HG03571 (cell line): Measurements from ENCODE around the gene RING1.

ENCODE experiments used
- ATAC-seq: cut with Tn5 transposase; IDR thresholded peaks from one replicate; pipeline ENCODE4 v1.9.1; 2021; ENCODE audit not compliant: unreplicated experiment

RING1 gene

DNA sequence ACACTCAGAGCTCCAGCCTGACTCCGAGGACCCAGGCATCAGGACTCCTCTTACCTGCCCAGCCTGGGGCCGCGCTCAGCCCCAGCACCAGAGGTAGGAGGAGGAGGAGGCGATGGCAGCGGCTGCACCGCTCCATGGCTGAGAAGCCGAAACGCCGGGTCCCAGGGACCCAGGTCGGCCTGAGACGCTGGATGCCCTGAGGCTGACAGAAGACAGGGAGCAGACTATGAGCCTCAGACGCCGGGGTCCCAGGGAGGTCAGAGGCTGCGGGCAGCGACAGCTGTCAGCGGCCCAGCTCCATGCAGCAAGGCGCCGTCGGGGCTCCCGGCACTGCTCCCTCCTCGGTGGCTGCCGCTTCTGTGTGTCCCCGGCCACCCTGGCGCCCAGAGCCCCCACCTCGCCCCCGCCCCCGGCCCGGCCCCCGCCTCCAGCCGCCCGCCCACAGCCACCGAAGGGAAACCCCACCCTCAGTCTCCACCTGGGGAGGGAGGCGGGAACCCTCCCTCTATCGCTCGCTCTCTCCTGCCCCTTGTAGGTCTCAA lies 16.1 kb upstream of the RING1 start, which contains the start of gene COL11A2:
TSS of gene COL11A2 (minus strand) at position 363 of the 542 bp plus-strand sequence. CDS start at position 136, 227 bp downstream.
- ATAC-seq: no peak

DNA sequence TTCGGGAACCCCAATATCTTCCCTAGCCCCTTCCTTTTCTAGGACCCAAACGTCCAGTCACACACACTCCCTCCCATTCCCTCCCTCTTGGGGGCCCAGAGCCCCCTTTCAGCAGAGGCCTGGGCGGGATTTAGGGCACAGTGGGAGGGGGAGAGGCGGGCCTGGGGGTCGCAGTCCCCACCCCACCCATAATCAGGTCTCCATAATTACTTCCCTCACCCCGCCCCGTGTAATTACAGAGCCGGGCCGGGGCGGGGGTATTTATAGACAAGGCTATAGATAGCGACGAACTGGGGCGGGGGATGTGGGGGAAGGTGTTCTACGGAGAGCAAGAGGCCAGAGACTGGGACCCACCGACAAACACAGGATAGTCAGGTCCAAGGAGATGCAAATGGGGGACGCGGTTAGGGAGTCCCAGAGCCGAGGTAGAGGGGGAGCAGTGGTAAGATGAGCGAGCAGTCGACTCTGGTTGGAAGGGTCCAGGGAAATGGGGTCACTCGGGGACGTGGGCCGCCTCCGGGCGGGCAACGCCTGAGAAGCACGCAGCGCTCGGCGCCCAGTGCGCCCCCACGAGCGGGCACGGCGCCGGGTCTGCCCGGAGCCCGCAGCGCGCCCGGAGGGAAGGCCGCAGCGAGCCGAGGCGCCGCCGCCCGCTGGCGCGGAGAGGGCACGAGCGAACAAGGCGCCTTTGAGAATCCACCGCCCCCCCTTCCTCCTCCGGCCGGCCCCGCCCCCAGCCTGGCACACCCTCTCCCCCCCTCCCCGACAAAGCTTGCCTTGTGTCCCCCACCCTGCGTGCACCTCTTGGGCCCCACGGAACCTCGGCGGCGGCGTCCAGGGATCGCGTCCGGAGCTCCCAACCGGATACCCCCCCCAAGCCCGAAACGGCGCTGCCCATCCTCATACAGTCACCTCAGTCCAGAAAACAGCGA lies 15.4 kb upstream of the RING1 start:
- no peak for ATAC-seq

DNA sequence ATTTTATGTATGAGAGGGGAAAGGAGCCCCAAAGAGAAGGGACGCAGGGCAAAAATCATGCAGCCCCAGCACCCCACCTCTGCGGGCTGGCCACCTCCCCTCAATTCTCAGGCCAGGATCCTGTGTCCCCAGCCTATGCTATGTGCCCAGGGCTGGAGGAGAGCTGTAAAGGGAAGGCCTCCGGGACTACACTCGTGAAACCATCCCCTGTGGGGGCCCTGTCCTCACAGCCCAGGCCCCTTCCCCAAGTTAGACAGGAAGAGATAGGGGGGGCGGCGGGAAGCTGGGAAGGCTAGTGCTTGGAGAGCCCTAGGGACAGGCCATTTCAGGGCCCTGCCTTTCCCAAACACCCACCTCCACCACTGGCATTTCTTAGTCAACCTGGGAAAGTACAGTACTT lies 14.7 kb upstream of the RING1 start:
- no peak for ATAC-seq

DNA sequence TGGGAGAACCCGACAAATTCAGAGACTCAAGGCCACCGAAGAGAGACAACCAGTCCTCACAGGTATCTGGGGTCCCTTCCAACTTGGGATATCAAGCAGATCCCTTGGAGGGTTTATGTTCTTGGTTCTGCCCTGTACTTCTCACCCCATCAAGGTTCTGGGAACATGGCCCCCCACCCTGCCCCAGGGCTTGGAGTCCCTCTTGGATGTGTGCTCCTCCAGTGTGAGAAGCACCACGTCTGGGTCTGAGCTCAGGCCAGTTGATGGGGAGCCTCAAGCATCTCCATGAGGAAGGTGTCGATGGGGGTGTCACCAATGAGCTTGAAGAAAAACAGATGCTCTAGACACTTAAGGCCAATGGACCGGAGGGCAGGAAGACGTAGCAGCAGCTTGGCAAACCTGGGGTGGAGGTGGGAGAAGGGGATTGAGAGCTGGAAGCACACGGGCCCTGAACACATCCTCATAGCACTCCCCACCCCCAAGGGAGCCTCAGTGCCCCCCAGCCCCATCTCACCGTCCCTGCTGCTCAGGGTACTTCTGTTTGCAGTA lies 13.8 kb upstream of the RING1 start:
- no peak for ATAC-seq

DNA sequence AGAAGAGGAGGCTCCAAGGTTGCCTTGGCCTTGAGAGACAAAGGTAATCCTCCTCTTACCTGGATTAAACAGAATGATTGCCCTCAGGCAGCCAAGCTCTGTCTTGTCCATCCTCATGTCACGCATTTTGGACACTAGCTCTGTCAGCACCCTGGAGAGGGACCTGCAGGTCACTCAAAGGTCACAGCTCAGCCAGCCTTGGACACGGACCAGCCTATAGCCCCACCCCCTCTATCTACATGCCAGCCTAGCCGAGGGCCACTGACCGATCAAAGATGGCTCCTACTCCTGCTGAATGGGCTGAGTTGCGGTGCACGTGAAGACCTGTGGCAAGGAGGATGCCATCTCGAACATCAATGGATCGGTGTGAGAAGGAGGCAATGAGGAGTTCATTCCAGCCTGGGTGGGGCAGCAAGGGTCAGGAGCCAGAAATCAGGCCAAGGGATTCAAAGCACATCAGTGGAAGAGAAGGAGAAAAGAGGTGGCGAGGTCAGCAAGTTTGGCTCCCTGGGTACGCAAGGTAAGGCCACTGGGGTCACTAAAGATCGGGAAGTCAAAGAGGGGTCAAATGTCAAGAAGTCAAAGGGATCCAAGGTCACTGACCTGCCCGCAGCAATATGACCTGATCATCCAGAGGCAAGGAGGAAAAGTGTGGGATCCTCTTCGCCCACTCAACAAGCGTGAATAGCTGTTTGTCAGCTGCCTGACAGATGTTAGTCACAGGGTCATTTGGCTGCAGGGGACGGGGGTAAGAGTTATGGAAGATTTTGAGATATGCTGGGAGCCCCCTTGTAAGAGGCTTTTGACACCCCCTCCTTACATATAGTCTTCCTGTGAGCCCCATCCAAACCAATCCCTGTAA lies 12.8 kb upstream of the RING1 start:
- ATAC-seq: no peak

DNA sequence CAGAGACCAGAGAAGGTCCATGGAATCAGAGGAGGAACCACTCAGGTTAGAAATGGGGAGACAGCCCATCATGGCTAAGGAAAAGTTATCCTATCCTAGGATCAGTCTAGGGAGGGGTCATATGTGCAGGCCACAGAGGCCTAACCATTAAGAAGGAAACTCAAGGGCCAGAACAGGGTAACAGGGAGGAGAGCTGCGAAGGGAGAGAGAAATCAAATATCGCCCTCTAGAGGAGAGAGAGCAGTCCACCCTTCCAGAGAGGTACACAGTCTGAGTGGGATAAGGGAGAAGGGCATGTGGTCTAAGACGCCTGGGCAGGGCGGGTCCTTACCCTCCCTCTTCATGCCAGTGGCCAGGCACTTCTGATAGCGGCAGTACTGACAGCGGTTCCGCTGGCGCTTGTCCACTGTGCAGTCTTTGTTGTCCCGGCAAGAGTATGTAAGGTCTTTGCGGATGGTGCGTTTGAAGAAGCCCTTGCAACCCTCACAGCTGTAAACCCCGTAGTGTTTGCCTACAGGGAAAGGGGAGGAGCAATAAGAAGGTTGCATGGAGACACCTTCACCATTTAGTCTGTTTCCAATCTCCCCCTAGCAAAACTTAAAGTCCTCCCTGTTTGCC lies 10.8 kb upstream of the RING1 start:
- ATAC-seq: no peak

DNA sequence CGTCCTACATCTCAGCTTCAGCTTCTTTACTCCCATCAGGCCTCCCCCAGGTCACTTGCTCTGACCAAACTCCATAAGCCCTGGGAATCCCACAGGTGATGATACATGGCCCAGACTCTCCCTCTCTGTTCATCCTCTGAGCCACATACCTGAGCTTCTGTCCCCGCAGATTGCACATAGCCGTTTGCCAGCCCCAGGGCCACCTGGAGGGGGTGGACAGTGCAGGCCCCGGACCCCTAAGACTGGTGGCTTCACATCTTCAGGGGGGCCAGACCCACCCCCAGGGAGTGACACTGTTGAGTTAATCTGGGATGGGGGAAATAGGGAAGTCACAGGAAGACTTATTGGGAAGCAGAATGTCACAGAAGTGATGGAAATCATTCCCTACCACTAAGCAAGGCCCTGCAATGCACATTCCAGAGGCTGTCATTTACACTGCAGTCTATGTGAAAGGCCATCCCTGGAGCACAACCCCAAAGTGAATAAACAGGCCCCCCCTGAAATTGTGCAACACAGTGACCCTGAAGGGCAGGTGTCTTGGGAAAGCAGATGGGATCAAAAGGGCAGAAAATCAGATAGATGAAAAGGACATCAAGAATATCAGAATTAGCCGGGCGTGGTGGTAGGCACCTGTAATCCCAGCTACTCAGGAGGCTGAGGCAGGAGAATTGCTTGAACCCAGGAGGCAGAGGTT lies 10.0 kb upstream of the RING1 start:
- no peak for ATAC-seq

DNA sequence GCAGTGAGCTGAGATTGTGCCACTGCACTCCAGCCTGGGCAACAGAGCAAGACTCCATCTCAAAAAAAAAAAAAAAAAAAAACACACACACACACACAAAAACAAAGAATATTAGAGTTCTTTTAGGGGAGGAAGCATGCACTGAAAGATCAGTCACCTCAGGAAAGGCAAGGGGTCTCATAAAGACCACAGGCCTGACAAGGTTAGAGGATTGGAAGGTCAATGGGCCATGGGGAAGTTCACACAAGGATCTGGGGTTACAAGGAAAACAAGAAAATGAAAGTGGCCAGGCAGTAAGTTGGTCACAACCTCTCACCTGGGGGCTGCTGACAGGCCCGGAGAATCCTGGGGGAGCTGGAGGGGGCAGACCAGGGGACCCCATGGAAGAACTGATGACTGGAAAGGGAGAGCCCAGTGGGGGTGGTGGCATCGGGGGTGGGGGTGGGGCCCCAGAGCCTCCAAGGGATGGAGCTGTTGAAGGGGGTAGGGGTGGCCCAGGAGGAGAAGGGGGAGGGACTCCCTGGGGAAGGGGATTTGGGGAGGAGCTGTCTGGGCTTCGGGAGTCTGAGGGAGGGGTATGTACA lies 9.4 kb upstream of the RING1 start:
- no peak for ATAC-seq

DNA sequence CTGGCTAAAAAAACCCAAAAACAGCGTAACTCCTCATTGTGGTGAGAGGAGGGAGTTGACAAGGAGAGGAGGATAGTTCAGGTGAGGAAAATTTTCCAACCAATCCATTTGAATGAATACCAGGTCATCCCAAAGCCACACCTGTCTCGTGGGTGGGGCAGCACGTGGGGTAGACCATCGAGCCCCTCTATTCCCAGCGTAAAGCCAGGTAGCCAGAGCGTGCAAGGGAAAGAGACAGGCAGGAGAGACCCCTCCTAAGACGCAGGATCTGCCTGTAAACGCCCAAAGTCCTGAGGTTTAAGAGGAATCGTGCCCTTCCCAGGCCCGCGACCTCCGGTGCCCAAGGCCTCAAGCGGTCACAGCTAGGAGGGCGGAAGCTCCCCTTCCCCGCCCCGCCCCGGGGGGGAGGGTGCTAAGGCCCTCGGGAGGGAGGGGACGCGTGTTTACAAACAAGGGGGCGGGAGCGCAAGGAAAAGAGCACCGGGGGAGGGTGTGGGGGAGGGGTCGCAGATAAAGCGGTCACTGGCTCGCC lies 8.5 kb upstream of the RING1 start:
- peak; percentile 19 for ATAC-seq

DNA sequence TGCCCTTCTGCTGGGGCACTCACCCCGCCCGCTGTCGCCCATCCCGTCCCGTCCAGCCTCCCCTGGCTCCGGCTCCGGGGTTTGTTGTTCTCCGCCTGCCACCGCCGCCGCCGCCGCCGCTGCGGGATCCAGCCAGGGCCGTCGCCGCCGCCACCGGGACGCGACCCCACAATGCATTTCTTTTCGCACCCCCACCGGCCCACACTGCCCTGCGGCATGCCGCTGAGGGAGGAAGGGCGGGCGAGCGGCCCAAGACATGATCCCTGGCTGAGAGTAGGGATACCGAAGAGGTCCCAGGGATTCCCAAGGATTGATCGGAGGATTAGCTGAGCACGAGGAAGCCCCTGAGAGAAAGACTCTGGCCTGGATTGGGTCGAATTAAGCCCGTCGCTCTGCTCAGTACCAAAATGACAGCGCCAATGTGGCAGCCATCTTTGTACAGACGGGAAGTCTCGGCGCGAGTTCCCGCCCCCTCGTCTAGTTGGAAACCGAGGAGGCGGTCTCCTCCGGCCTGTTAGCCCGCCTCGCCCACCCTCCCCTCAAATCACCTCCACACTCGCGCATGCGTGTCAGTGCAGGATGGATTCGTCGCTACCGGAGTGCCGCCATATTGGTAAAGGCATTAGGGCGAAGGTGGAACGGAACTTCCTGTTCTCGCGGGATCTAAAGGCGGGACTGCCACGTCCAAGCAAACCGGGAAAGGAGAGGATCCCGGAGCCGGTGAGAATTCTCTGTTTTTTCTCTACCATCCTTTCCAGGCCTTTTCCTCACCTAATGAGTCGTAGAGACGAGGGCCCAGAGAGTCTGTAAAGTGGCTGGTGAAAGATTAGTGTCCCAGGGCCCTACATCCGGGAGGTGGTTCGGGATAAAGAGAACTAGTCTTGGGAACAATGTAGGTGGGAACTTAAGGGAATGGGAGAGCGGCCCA lies 7.8 kb upstream of the RING1 start, which contains the start of the genes RXRB and SLC39A7:
TSS of gene RXRB (minus strand) at position 447 of the 928 bp plus-strand sequence. CDS start at position 258, 189 bp downstream.
TSS of gene SLC39A7 (plus strand) at position 649 of the 928 bp plus-strand sequence. CDS start 379 bp downstream, outside the sequence.
- peak; percentile 47 for ATAC-seq

DNA sequence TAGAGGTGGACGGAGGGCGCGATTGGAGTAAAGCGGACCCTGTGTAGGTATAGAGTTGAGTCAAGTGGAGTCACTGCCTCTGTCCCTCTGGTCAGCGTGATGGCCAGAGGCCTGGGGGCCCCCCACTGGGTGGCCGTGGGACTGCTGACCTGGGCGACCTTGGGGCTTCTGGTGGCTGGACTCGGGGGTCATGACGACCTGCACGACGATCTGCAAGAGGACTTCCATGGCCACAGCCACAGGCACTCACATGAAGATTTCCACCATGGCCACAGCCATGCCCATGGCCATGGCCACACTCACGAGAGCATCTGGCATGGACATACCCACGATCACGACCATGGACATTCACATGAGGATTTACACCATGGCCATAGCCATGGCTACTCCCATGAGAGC lies 7.2 kb upstream of the RING1 start:
- ATAC-seq: no peak

DNA sequence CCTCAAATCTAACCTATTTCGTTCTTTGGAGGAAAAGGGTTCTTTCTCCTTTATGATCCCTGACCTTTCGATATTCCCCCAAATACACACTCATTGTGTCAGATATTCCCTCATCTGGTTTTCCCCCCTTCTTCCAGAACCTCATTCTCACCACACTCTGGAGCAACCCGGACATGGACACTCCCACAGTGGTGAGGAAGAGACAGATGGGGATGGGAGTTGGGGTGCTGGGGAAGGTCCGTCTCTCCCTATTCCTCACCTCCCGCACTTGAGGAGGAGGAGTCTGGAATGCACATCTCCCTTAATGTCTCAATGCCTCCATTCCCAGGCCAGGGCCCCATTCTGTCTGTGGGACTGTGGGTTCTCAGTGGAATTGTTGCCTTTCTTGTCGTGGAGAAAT lies 6.4 kb upstream of the RING1 start:
- ATAC-seq: no peak

DNA sequence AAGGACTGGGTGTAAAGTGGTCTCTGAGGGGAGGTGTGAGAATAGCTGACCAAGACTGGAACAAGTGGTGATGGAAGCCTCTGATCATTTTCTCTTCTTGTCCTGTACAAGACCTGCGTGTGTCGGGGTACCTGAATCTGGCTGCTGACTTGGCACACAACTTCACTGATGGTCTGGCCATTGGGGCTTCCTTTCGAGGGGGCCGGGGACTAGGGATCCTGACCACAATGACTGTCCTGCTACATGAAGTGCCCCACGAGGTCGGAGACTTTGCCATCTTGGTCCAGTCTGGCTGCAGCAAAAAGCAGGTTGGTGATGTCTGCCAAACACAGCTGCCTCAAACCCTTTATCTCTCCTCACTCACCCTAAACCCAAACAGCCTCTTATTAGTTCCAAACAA lies 5.5 kb upstream of the RING1 start:
- no peak for ATAC-seq

DNA sequence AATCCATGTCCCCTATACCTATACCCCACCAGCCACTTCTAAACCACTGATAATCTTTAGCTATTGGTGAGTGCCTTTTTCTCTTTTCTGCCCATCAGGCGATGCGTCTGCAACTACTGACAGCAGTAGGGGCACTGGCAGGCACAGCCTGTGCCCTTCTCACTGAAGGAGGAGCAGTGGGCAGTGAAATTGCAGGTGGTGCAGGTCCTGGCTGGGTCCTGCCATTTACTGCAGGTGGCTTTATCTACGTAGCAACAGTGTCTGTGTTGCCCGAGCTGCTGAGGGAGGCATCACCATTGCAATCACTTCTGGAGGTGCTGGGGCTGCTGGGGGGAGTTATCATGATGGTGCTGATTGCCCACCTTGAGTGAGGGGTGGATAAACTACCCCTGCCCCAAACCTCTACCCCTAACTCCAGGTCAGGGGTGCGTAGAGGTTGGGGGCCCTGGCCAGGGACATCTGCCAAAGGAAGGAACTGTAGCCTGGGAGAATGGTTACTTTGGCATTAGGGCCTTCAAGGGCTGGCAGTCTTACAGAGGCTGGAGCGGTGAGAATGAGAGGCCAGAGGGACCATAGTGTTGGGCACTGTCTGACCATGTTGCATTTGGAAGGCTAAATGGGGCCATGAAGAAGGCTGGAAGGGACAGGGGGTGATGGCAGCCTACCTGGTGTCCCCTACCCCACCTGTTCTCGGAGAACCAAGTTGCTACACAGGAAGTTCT lies 4.7 kb upstream of the RING1 start:
- ATAC-seq: no peak

DNA sequence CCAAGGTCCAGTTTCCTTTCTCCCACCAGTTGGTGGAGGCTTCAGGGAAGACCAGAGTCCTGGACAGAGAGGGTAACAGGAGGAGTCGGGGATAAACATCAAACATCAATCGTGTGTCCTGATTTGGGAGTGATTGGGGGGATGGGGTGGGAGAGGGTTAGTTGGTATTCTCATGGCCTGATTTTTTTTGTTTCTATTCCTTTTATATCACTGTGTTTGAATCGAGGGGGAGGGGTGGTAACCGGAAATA lies 4.2 kb upstream of the RING1 start:
- ATAC-seq: no peak

DNA sequence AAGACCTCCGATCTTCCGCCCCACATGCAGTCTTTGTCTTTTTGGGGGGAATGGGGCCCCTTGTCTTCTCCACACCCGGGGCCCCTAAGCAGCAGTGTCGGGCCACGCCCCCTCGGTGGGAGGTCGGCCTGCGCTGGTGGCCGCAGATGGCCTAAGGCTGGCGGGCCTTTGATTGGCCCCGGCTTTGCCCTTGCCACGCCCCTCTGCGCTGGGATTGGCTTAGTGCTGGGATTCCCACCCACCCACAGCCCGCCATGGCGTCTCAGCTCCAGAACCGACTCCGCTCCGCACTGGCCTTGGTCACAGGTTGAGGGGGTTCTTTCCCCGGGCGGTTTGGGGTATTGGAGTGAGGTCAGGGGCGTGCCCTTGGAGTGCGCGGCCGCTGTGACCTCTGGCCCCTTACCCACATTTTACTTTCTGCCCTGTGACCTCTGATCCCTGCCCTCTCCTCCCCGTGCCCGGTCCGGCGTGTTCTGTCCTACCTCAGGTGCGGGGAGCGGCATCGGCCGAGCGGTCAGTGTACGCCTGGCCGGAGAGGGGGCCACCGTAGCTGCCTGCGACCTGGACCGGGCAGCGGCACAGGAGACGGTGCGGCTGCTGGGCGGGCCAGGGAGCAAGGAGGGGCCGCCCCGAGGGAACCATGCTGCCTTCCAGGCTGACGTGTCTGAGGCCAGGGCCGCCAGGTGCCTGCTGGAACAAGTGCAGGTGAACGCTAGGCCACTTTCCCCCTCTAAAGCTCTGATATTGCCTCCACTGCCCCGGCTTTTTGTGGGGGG lies 3.7 kb upstream of the RING1 start, which contains the start of gene HSD17B8:
TSS of gene HSD17B8 (plus strand) at position 241 of the 776 bp plus-strand sequence. CDS start at position 255, 14 bp downstream.
- peak; percentile 39 for ATAC-seq
